Naive B cell (primary cell): ENCODE results near the gene DDX39B. TPM values are rescaled to one million over a fixed set of nuclear protein-coding genes. Genes with fewer than 3 reads are reported as not detected.
A peak's percentile ranks its signal among the peaks of the same experiment; 100 is the strongest.
"Not testable (repeated sequence)": the region's sequence is repeated elsewhere in the genome, so short reads cannot be mapped to it uniquely, and the experiment has no call there.

Source experiments
- ATAC-seq, 2 donors: fragments of 150-1000 bp; cut with Tn5 transposase; 2 replicates each; pipeline ENCODE4 v1.10.0; 2021; ENCODE audit warnings: low read depth in 2 of 2, mild to moderate bottlenecking in 2 of 2, moderate library complexity in 2 of 2
- DNase-seq: peaks from one replicate; pipeline ENCODE4 v3.0.0; 2022
- H3K27ac Mint-ChIP-seq, 6 donors: one replicate each; pipeline ENCODE4 v1.8.0; 2020 to 2022; ENCODE audit warnings: mild to moderate bottlenecking in 6 of 6, mixed read lengths in 6 of 6, moderate library complexity in 5 of 6, inconsistent platforms in 2 of 6
- H3K27me3 Mint-ChIP-seq, 3 donors: one replicate each; pipeline ENCODE4 v1.8.0; 2021 to 2022; ENCODE audit warnings: mixed read lengths in 3 of 3, mild to moderate bottlenecking in 1 of 3
- H3K36me3 Mint-ChIP-seq, 2 donors: one replicate each; pipeline ENCODE4 v1.8.0; 2020 to 2022; ENCODE audit warnings: mixed read lengths in 2 of 2, inconsistent platforms in 1 of 2, mild to moderate bottlenecking in 1 of 2
- H3K4me1 Mint-ChIP-seq, 3 donors: one replicate each; pipeline ENCODE4 v1.8.0; 2020 to 2022; ENCODE audit warnings: mixed read lengths in 3 of 3, inconsistent platforms in 1 of 3, mild to moderate bottlenecking in 1 of 3, moderate library complexity in 1 of 3
- H3K4me3 Mint-ChIP-seq, 8 donors: one replicate each; pipeline ENCODE4 v1.8.0; 2020 to 2022; ENCODE audit warnings: mild to moderate bottlenecking in 8 of 8, mixed read lengths in 8 of 8, moderate library complexity in 8 of 8, inconsistent platforms in 2 of 8
- H3K9me3 Mint-ChIP-seq, 7 donors: one replicate each; pipeline ENCODE4 v1.8.0; 2020 to 2022; ENCODE audit warnings: mixed read lengths in 7 of 7, mild to moderate bottlenecking in 5 of 7, inconsistent platforms in 2 of 7, moderate library complexity in 1 of 7
- polyA plus RNA-seq, 6 donors: library from polyadenylated mRNA; unstranded; fragments of 300-500 nt; fragmentation: Illumina TruSeq; gene quantifications; one replicate each; pipeline ENCODE4 v1.2.3, GENCODE V29; 2021; ENCODE audit warnings: low read depth in 6 of 6

The DDX39B gene
- polyA plus RNA-seq, 6 donors from 2014 or later: 41.6 to 117 (median 74.5) TPM

GRCh38 chr6:31493875-31494694, 47.7 kb downstream of the DDX39B start:
- Mint-ChIP-seq H3K4me3 (peak overlapping the region; percentile 82 to 99 (median 95)), H3K9me3 (no peaks in the 10 kb centered on the region), H3K27me3 (no peaks in the 10 kb centered on the region), H3K36me3 (no peaks in the 10 kb centered on the region), H3K27ac (peak overlapping the region; percentile 65 to 98 (median 88)), H3K4me1 (peaks cover 47 to 57% (median 51%) of the 10 kb centered on the region in 3 donors)
- DNase-seq (peak; percentile 58), ATAC-seq (peak; percentile 60 to 65)

GRCh38 chr6:31493550-31493874, 48.3 kb downstream of the DDX39B start:
- not testable (repeated sequence) for H3K36me3 Mint-ChIP-seq

GRCh38 chr6:31490115-31490873, 51.5 kb downstream of the DDX39B start:
- no peaks in the 10 kb centered on the region for H3K36me3 Mint-ChIP-seq
- H3K27me3 Mint-ChIP-seq: no peaks in the 10 kb centered on the region
- no peak for ATAC-seq
- peak overlapping the region in 1 of 8 donors; percentile 5 for H3K4me3 Mint-ChIP-seq
- H3K27ac Mint-ChIP-seq: peak overlapping the region in 3 of 6 donors; percentile 15 to 42 (median 34)
- DNase-seq: no peak
- no peaks in the 10 kb centered on the region for H3K9me3 Mint-ChIP-seq
- peaks cover 20 to 27% (median 23%) of the 10 kb centered on the region in 3 donors for H3K4me1 Mint-ChIP-seq

More at GRCh38 chr6:31493550-31493874, 48.3 kb downstream of the DDX39B start:
- DNase-seq, H3K27me3 Mint-ChIP-seq, ATAC-seq, H3K9me3 Mint-ChIP-seq: not testable (repeated sequence)
- H3K4me1 Mint-ChIP-seq: peaks cover 41 to 51% (median 45%) of the 10 kb centered on the region in 3 donors
- peak overlapping the region; percentile 82 to 99 (median 95) for H3K4me3 Mint-ChIP-seq
- H3K27ac Mint-ChIP-seq: peak overlapping the region in 5 of 6 donors; percentile 49 to 97 (median 80)

- H3K4me3 Mint-ChIP-seq: peak overlapping the region in 1 of 8 donors; percentile 49
- H3K36me3 Mint-ChIP-seq: no peaks in the 10 kb centered on the region
- DNase-seq: no peak
- no peaks in the 10 kb centered on the region for H3K27me3 Mint-ChIP-seq
- H3K9me3 Mint-ChIP-seq: no peaks in the 10 kb centered on the region
- no peak overlapping the region for H3K27ac Mint-ChIP-seq
- no peak for ATAC-seq
- H3K4me1 Mint-ChIP-seq: peaks cover 12 to 21% (median 16%) of the 10 kb centered on the region in 3 donors
Measured at GRCh38 chr6:31489086-31489485, 52.7 kb downstream of the DDX39B start.

GRCh38 chr6:31487674-31488073, 54.1 kb downstream of the DDX39B start:
- peaks cover 6 to 13% (median 11%) of the 10 kb centered on the region in 3 donors for H3K4me1 Mint-ChIP-seq
- not testable (repeated sequence) for H3K27ac Mint-ChIP-seq, H3K4me3 Mint-ChIP-seq

GRCh38 chr6:31486065-31486837, 55.6 kb downstream of the DDX39B start:
- not testable (repeated sequence) for H3K4me1 Mint-ChIP-seq, H3K4me3 Mint-ChIP-seq, H3K27me3 Mint-ChIP-seq, H3K9me3 Mint-ChIP-seq, DNase-seq, H3K36me3 Mint-ChIP-seq, H3K27ac Mint-ChIP-seq
- peak in 1 of 2 donors; percentile 48 for ATAC-seq

More at GRCh38 chr6:31487674-31488073, 54.1 kb downstream of the DDX39B start:
- not testable (repeated sequence) for H3K27me3 Mint-ChIP-seq, ATAC-seq, H3K9me3 Mint-ChIP-seq, H3K36me3 Mint-ChIP-seq, DNase-seq

- Mint-ChIP-seq H3K9me3 (no peaks in the 10 kb centered on the region), H3K36me3 (no peaks in the 10 kb centered on the region), H3K27me3 (no peaks in the 10 kb centered on the region), H3K27ac (no peak overlapping the region), H3K4me3 (no peak overlapping the region), H3K4me1 (peaks cover 0 to 3% (median 0%) of the 10 kb centered on the region in 3 donors)
- DNase-seq: no peak
- no peak for ATAC-seq
Measured at GRCh38 chr6:31485055-31485454, 56.7 kb downstream of the DDX39B start.

- Mint-ChIP-seq H3K27ac (no peak overlapping the region), H3K4me3 (no peak overlapping the region), H3K36me3 (no peaks in the 10 kb centered on the region), H3K9me3 (no peaks in the 10 kb centered on the region), H3K4me1 (peaks cover 0 to 12% (median 9%) of the 10 kb centered on the region in 3 donors), H3K27me3 (no peaks in the 10 kb centered on the region)
- no peak for ATAC-seq
- no peak for DNase-seq
Measured at GRCh38 chr6:31483392-31483791, 58.4 kb downstream of the DDX39B start.

GRCh38 chr6:31480574-31480973, 61.2 kb downstream of the DDX39B start:
- Mint-ChIP-seq H3K36me3 (no peaks in the 10 kb centered on the region), H3K4me3 (no peak overlapping the region), H3K27me3 (no peaks in the 10 kb centered on the region), H3K9me3 (no peaks in the 10 kb centered on the region), H3K4me1 (peaks cover 15 to 30% (median 26%) of the 10 kb centered on the region in 3 donors), H3K27ac (no peak overlapping the region)
- no peak for ATAC-seq
- no peak for DNase-seq

Other genes starting within 250 kb of the DDX39B start
- 1,000 to 10,000 TPM; 3,795 to 6,657 (median 6,196) TPM for gene HLA-B, start 184.8 kb downstream of the DDX39B start, polyA plus RNA-seq
- 1 to 10 TPM; 3.6 to 6.3 (median 4.4) TPM for gene MICA, start 138.4 kb downstream of the DDX39B start, polyA plus RNA-seq
- gene MICB, start 43.9 kb downstream of the DDX39B start, polyA plus RNA-seq: 10 to 100 TPM in 3 of 6 donors, 1 to 10 TPM in 3; 4.4 to 14.3 (median 9.7) TPM
- gene MCCD1, start 13.0 kb downstream of the DDX39B start, polyA plus RNA-seq: not detected
- under 1 TPM in 2 of 6 donors, not detected in 4; 0.67 to 0.69 TPM for gene ATP6V1G2, start 4.6 kb upstream of the DDX39B start, polyA plus RNA-seq
- 10 to 100 TPM in 2 of 6 donors, 1 to 10 TPM in 3, under 1 TPM in 1; 0.24 to 11.4 (median 8.9) TPM for gene NFKBIL1, start 5.6 kb upstream of the DDX39B start, polyA plus RNA-seq
- 10 to 100 TPM in 5 of 6 donors, 1 to 10 TPM in 1; 6.6 to 26.0 (median 19.4) TPM for gene LTA, start 30.3 kb upstream of the DDX39B start, polyA plus RNA-seq
- gene TNF, start 33.6 kb upstream of the DDX39B start, polyA plus RNA-seq: 1 to 10 TPM; 1.1 to 5.2 (median 2.6) TPM
- gene LTB, start 40.4 kb upstream of the DDX39B start, polyA plus RNA-seq: 1,000 to 10,000 TPM; 1,940 to 3,141 (median 2,206) TPM
- gene LST1, start 44.3 kb upstream of the DDX39B start, polyA plus RNA-seq: 10 to 100 TPM; 28.2 to 78.2 (median 35.2) TPM
- gene NCR3, start 51.0 kb upstream of the DDX39B start, polyA plus RNA-seq: 100 to 1,000 TPM in 5 of 6 donors, 10 to 100 TPM in 1; 84.4 to 158 (median 108) TPM
- 10 to 100 TPM in 1 of 6 donors, 1 to 10 TPM in 4, under 1 TPM in 1; 0.50 to 14.4 (median 3.5) TPM for gene AIF1, start 73.2 kb upstream of the DDX39B start, polyA plus RNA-seq
- gene PRRC2A, start 78.7 kb upstream of the DDX39B start, polyA plus RNA-seq: 10 to 100 TPM in 1 of 6 donors, 1 to 10 TPM in 4, under 1 TPM in 1; 0.70 to 11.3 (median 6.3) TPM
- 10 to 100 TPM; 20.1 to 27.0 (median 24.2) TPM for gene BAG6, start 110.7 kb upstream of the DDX39B start, polyA plus RNA-seq
- 10 to 100 TPM in 4 of 6 donors, 1 to 10 TPM in 2; 7.6 to 19.6 (median 13.7) TPM for gene APOM, start 113.9 kb upstream of the DDX39B start, polyA plus RNA-seq
- gene C6orf47, start 118.8 kb upstream of the DDX39B start, polyA plus RNA-seq: 10 to 100 TPM; 16.8 to 39.9 (median 28.4) TPM
- gene GPANK1, start 123.0 kb upstream of the DDX39B start, polyA plus RNA-seq: 10 to 100 TPM; 18.5 to 27.8 (median 23.5) TPM
- 100 to 1,000 TPM; 279 to 299 (median 286) TPM for gene CSNK2B, start 124.1 kb upstream of the DDX39B start, polyA plus RNA-seq
- under 1 TPM in 3 of 6 donors, not detected in 3; 0.23 to 0.87 (median 0.50) TPM for gene LY6G5B, start 128.0 kb upstream of the DDX39B start, polyA plus RNA-seq
- gene LY6G5C, start 139.1 kb upstream of the DDX39B start, polyA plus RNA-seq: 1 to 10 TPM in 1 of 6 donors, under 1 TPM in 3, not detected in 2; 0.48 to 1.6 (median 0.92) TPM
- gene ABHD16A, start 161.3 kb upstream of the DDX39B start, polyA plus RNA-seq: 10 to 100 TPM; 27.3 to 45.3 (median 33.4) TPM
- 1 to 10 TPM in 1 of 6 donors, under 1 TPM in 2, not detected in 3; 0.60 to 1.8 (median 0.75) TPM for gene LY6G6F, start 164.9 kb upstream of the DDX39B start, polyA plus RNA-seq
- not detected for gene LY6G6D, start 173.3 kb upstream of the DDX39B start, polyA plus RNA-seq
- not detected for gene LY6G6C, start 179.7 kb upstream of the DDX39B start, polyA plus RNA-seq
- 1 to 10 TPM in 5 of 6 donors, not detected in 1; 3.0 to 5.1 (median 3.7) TPM for gene MPIG6B, start 181.4 kb upstream of the DDX39B start, polyA plus RNA-seq
- gene DDAH2, start 187.3 kb upstream of the DDX39B start, polyA plus RNA-seq: 10 to 100 TPM; 57.1 to 87.6 (median 82.1) TPM
- 100 to 1,000 TPM; 536 to 743 (median 628) TPM for gene CLIC1, start 194.5 kb upstream of the DDX39B start, polyA plus RNA-seq
- 1 to 10 TPM in 5 of 6 donors, not detected in 1; 1.9 to 9.3 (median 2.6) TPM for gene MSH5, start 198.0 kb upstream of the DDX39B start, polyA plus RNA-seq
- under 1 TPM in 1 of 6 donors, not detected in 5; 0.96 TPM for gene SAPCD1, start 220.7 kb upstream of the DDX39B start, polyA plus RNA-seq
- under 1 TPM in 2 of 6 donors, not detected in 4; 0.13 to 0.29 TPM for gene VWA7, start 235.3 kb upstream of the DDX39B start, polyA plus RNA-seq